ENCODE data around the gene CRYBG2.
A peak's percentile ranks its signal among the peaks of the same experiment; 100 is the strongest.

CRYBG2 gene

GRCh38 chr1:26323382-26323781, 30.5 kb downstream of the CRYBG2 start:
- POLR2A ChIA-PET = no interaction called here
- DNase-seq (ENCODE audit: extremely low spot score) = no peak
- CTCF ChIA-PET = interaction anchor here (1.5 kb wide), 1 partner anchor 48 kb away, joined by 4 read pairs; no protein-coding TSS in a partner anchor
- TF ChIP-seq L3MBTL2 (conservative IDR thresholded peaks at IDR 0.05) = no peak
- TF ChIP-seq CTBP1 (IDR thresholded peaks at IDR 0.05; ENCODE audit: borderline replicate concordance) = no peak

GRCh38 chr1:26322042-26322331, 31.9 kb downstream of the CRYBG2 start:
- ChIA-PET POLR2A (interaction anchor here (0.9 kb wide), 1 partner anchor 110 kb away, joined by 3 read pairs; the partner anchor contains the start of gene DHDDS), CTCF (interaction anchor here (0.6 to 5.2 kb wide), 16 partner anchors 13 to 355 kb away, joined by 3 to 55 read pairs (median 4); partner anchors contain the start of genes CEP85 and HMGN2)
- no peak for DNase-seq (ENCODE audit: extremely low spot score)
- TF ChIP-seq ELF4 (IDR thresholded peaks at IDR 0.05) (no peak), BHLHE40 (IDR thresholded peaks at IDR 0.05; ENCODE audit: borderline replicate concordance) (no peak), LEF1 (IDR thresholded peaks at IDR 0.05; ENCODE audit: borderline replicate concordance) (no peak), ZNF384 (IDR thresholded peaks at IDR 0.05) (no peak), NFRKB (IDR thresholded peaks at IDR 0.05) (no peak), SUZ12 (IDR thresholded peaks at IDR 0.05) (no peak), ARNT (IDR thresholded peaks at IDR 0.05) (no peak), PKNOX1 (IDR thresholded peaks at IDR 0.05) (no peak), SP1 (IDR thresholded peaks at IDR 0.05) (no peak), FOXA1 (IDR thresholded peaks at IDR 0.05) (no peak), FOXM1 (IDR thresholded peaks at IDR 0.05; ENCODE audit: borderline replicate concordance) (no peak), CTBP1 (IDR thresholded peaks at IDR 0.05; ENCODE audit: borderline replicate concordance) (no peak), FOXK2 (IDR thresholded peaks at IDR 0.05) (no peak)

GRCh38 chr1:26321315-26322041, 32.5 kb downstream of the CRYBG2 start:
- TF ChIP-seq L3MBTL2 (conservative IDR thresholded peaks at IDR 0.05) = no peak
- TF ChIP-seq NFRKB (IDR thresholded peaks at IDR 0.05) = no peak
- no peak for TF ChIP-seq CTBP1 (IDR thresholded peaks at IDR 0.05; ENCODE audit: borderline replicate concordance)
- TF ChIP-seq FOXM1 (IDR thresholded peaks at IDR 0.05; ENCODE audit: borderline replicate concordance) = no peak
- no peak for TF ChIP-seq SP1 (IDR thresholded peaks at IDR 0.05)
- TF ChIP-seq BHLHE40 (IDR thresholded peaks at IDR 0.05; ENCODE audit: borderline replicate concordance) = no peak
- TF ChIP-seq ELF4 (IDR thresholded peaks at IDR 0.05) = no peak
- no peak for TF ChIP-seq TARDBP (IDR thresholded peaks at IDR 0.05)
- no peak for TF ChIP-seq HDGF (IDR thresholded peaks at IDR 0.05; ENCODE audit: borderline replicate concordance)
- TF ChIP-seq FOXA1 (IDR thresholded peaks at IDR 0.05) = no peak
- no peak for TF ChIP-seq FOXK2 (IDR thresholded peaks at IDR 0.05)
- TF ChIP-seq ZNF384 (IDR thresholded peaks at IDR 0.05) = no peak
- no peak for TF ChIP-seq LEF1 (IDR thresholded peaks at IDR 0.05; ENCODE audit: borderline replicate concordance)
- TF ChIP-seq PKNOX1 (IDR thresholded peaks at IDR 0.05) = no peak
- TF ChIP-seq SUZ12 (IDR thresholded peaks at IDR 0.05) = no peak
- no peak for TF ChIP-seq ARNT (IDR thresholded peaks at IDR 0.05)
- DNase-seq (ENCODE audit: extremely low spot score) = peak; percentile 89
- ChIA-PET POLR2A (interaction anchor here (0.9 kb wide), 1 partner anchor 110 kb away, joined by 3 read pairs; the partner anchor contains the start of gene DHDDS), CTCF (interaction anchor here (0.6 to 5.2 kb wide), 16 partner anchors 13 to 356 kb away, joined by 3 to 55 read pairs (median 4); partner anchors contain the start of genes CEP85 and HMGN2)

GRCh38 chr1:26320896-26321295, 33.0 kb downstream of the CRYBG2 start:
- no peak for TF ChIP-seq HDGF (IDR thresholded peaks at IDR 0.05; ENCODE audit: borderline replicate concordance)
- TF ChIP-seq BHLHE40 (IDR thresholded peaks at IDR 0.05; ENCODE audit: borderline replicate concordance) = no peak
- no peak for TF ChIP-seq ELF4 (IDR thresholded peaks at IDR 0.05)
- TF ChIP-seq ZNF384 (IDR thresholded peaks at IDR 0.05) = no peak
- no peak for TF ChIP-seq NFRKB (IDR thresholded peaks at IDR 0.05)
- no peak for TF ChIP-seq FOXA1 (IDR thresholded peaks at IDR 0.05)
- TF ChIP-seq SP1 (IDR thresholded peaks at IDR 0.05) = no peak
- no peak for TF ChIP-seq PKNOX1 (IDR thresholded peaks at IDR 0.05)
- no peak for TF ChIP-seq SUZ12 (IDR thresholded peaks at IDR 0.05)
- ChIA-PET CTCF (interaction anchor here (1.1 to 5.2 kb wide), 5 partner anchors 12 to 151 kb away, joined by 3 to 55 read pairs (median 3); partner anchors contain the start of gene HMGN2), POLR2A (no interaction called here)
- no peak for DNase-seq (ENCODE audit: extremely low spot score)

- ChIA-PET CTCF (interaction anchor here (1.0 to 5.2 kb wide), 5 partner anchors 11 to 98 kb away, joined by 3 to 55 read pairs (median 4); partner anchors contain the start of gene SH3BGRL3), POLR2A (interaction anchor here (2.6 kb wide), 1 partner anchor 11 kb away, joined by 12 read pairs; no protein-coding TSS in a partner anchor)
- no peak for DNase-seq (ENCODE audit: extremely low spot score)
- TF ChIP-seq CTBP1 (IDR thresholded peaks at IDR 0.05; ENCODE audit: borderline replicate concordance) = no peak
- no peak for TF ChIP-seq LEF1 (IDR thresholded peaks at IDR 0.05; ENCODE audit: borderline replicate concordance)
- no peak for TF ChIP-seq SP1 (IDR thresholded peaks at IDR 0.05)
- no peak for TF ChIP-seq SUZ12 (IDR thresholded peaks at IDR 0.05)
- no peak for TF ChIP-seq FOXM1 (IDR thresholded peaks at IDR 0.05; ENCODE audit: borderline replicate concordance)
- TF ChIP-seq PKNOX1 (IDR thresholded peaks at IDR 0.05) = no peak
- no peak for TF ChIP-seq ZNF384 (IDR thresholded peaks at IDR 0.05)
- TF ChIP-seq BHLHE40 (IDR thresholded peaks at IDR 0.05; ENCODE audit: borderline replicate concordance) = no peak
- no peak for TF ChIP-seq TARDBP (IDR thresholded peaks at IDR 0.05)
- no peak for TF ChIP-seq ELF4 (IDR thresholded peaks at IDR 0.05)
- no peak for TF ChIP-seq FOXK2 (IDR thresholded peaks at IDR 0.05)
- TF ChIP-seq NFRKB (IDR thresholded peaks at IDR 0.05) = no peak
- no peak for TF ChIP-seq HDGF (IDR thresholded peaks at IDR 0.05; ENCODE audit: borderline replicate concordance)
- no peak for TF ChIP-seq FOXA1 (IDR thresholded peaks at IDR 0.05)
- no peak for TF ChIP-seq ARNT (IDR thresholded peaks at IDR 0.05)
- TF ChIP-seq L3MBTL2 (conservative IDR thresholded peaks at IDR 0.05) = no peak
Measured at GRCh38 chr1:26318338-26319064, 35.4 kb downstream of the CRYBG2 start.
